ENCODE measurements around the gene CEBPG.

CEBPG gene

GRCh38 chr19:33350538-33351309 lies 22.8 kb upstream of the CEBPG start:
- no peak for DNase-seq (ENCODE audit: low spot score)

GRCh38 chr19:33355535-33355934 lies 18.0 kb upstream of the CEBPG start:
- DNase-seq (ENCODE audit: low spot score): no peak

GRCh38 chr19:33357556-33357955 lies 16.0 kb upstream of the CEBPG start:
- DNase-seq (ENCODE audit: low spot score): no peak

GRCh38 chr19:33358408-33358807 lies 15.1 kb upstream of the CEBPG start:
- no peak for DNase-seq (ENCODE audit: low spot score)

GRCh38 chr19:33359581-33359980 lies 13.9 kb upstream of the CEBPG start:
- DNase-seq (ENCODE audit: low spot score): no peak

GRCh38 chr19:33362508-33363228 lies 10.8 kb upstream of the CEBPG start:
- DNase-seq (ENCODE audit: low spot score): no peak

GRCh38 chr19:33363476-33363875 lies 10.0 kb upstream of the CEBPG start:
- no peak for DNase-seq (ENCODE audit: low spot score)

- no peak for DNase-seq (ENCODE audit: low spot score)
Measured at GRCh38 chr19:33365691-33366090, 7.8 kb upstream of the CEBPG start.

GRCh38 chr19:33366127-33366526 lies 7.4 kb upstream of the CEBPG start:
- DNase-seq (ENCODE audit: low spot score): peak; percentile 36

GRCh38 chr19:33366897-33367296 lies 6.6 kb upstream of the CEBPG start:
- DNase-seq (ENCODE audit: low spot score): no peak

- DNase-seq (ENCODE audit: low spot score): no peak
Measured at GRCh38 chr19:33368074-33368864, 5.2 kb upstream of the CEBPG start.

- DNase-seq (ENCODE audit: low spot score): no peak
Measured at GRCh38 chr19:33370783-33371182, 2.7 kb upstream of the CEBPG start.

GRCh38 chr19:33374236-33374714 lies 766 bp downstream of the CEBPG start:
- no peak for DNase-seq (ENCODE audit: low spot score)

- no peak for DNase-seq (ENCODE audit: low spot score)
Measured at GRCh38 chr19:33375156-33375836, 1.8 kb downstream of the CEBPG start.

- peak; percentile 42 for DNase-seq (ENCODE audit: low spot score)
Measured at GRCh38 chr19:33375837-33376159, 2.3 kb downstream of the CEBPG start.

GRCh38 chr19:33376423-33376822 lies 2.9 kb downstream of the CEBPG start:
- DNase-seq (ENCODE audit: low spot score): peak; percentile 82

GRCh38 chr19:33376941-33377557 lies 3.5 kb downstream of the CEBPG start:
- peak; percentile 68 for DNase-seq (ENCODE audit: low spot score)

GRCh38 chr19:33377586-33378475 lies 4.3 kb downstream of the CEBPG start:
- DNase-seq (ENCODE audit: low spot score): no peak

GRCh38 chr19:33379151-33379829 lies 5.8 kb downstream of the CEBPG start:
- no peak for DNase-seq (ENCODE audit: low spot score)

GRCh38 chr19:33381101-33381500 lies 7.6 kb downstream of the CEBPG start:
- DNase-seq (ENCODE audit: low spot score): no peak
